HepG2 (cell line): ENCODE data around the gene ENTPD1.

Experiments
- SMC3 ChIP-seq: IDR thresholded peaks from 2 replicates; pipeline ENCODE4 v1.6.1; 2011; ENCODE audit warnings: low read length, improper control_type of control experiment
- ZFP1 ChIP-seq: IDR thresholded peaks from 2 replicates; pipeline ENCODE4 v1.6.1; 2016

DNA sequence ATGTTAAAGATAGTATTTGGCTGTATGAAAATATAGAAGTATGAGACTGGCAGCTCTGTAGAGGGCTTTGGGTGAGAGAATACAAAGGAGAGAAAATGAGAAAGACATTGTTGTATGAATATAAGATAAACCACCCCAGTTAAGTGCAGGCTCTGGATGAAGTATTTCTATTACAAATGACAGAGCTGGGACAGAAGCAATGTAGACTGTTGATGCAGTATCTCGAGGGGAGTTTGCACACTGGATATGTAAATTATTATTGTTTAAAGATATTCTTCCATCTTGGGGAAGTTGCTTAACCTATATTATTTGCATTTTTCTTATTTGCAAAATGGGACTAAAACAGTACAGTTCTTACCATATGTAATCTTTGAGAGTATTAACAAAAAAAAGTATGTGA is 31.5 kb downstream of the ENTPD1 start:
- TF ChIP-seq ZFP1 (no peak), SMC3 (no peak)
